GM19035 (cell line): Measurements from ENCODE around the gene PDLIM7.

Experiments
- ATAC-seq: cut with Tn5 transposase; IDR thresholded peaks from one replicate; pipeline ENCODE4 v1.9.1; 2021; ENCODE audit not compliant: unreplicated experiment

PDLIM7 gene

DNA sequence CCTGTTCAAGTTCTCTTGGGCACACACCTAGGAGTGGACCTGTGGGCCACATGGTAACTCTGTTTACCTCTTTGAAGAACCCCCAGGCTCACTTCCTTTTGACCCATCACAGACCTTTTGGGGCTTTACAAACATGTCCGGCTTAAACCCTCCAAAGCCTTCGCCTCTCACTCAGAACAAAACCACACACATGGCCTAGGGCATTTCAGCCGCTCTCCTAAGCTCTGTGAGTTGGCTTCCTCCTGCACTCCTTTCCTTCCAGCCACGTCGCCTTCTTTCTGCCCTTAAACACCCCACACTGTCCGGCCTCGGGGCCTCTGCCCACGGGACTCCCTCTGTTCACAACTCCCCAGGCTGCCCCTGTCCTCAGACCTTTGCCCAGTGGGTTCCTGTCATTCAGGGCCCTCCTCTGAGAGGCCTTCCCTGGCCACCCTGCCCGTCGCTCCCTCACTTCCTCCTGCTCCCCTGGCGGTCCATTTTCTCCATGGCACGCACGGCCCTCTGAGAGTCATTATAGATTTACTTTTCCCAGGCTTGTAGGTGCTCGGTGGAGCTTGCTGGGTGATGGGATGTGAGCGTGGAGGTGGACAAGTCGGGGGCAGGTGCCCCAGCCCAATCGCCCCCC is 10.3 kb upstream of the PDLIM7 start:
- ATAC-seq = no peak

DNA sequence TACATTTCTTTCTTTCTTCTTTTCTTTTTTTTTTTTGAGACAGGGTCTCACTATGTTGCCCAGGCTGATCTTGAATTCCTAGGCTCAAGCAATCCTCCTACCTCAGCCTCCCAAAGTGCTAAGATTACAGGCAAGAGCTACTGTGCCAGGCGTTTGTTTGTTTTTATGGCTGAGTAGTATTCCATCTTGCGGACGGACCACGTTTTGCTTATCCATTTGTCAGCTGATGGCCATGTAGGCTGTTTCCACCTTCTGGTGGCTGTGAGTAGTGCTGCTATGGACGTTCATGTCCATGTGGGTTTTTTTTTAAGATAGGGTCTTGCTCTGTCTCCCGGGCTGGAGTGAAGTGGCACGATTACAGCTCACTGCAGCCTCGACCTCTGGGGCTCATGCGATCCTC is 9.8 kb upstream of the PDLIM7 start:
- no peak for ATAC-seq

DNA sequence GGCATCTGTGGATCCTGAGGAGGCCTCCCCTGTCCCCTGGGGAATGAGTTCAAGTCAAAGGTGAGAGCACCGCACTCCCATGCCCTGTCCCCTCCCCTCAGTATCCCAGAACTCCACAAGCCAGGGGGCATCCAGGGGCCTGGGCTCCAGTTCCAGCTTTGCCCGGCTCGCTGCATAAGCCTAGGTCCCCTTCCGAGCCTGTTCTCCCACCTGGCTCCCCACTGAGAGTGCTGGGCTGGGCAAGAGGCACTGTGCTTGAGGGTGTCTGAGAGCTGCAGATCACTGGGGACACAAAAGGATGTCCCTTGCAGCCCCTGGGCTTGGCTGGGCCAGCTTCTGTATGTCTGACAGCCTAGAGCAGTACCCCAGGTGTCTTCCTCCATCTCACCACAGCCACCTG is 7.7 kb upstream of the PDLIM7 start:
- no peak for ATAC-seq

DNA sequence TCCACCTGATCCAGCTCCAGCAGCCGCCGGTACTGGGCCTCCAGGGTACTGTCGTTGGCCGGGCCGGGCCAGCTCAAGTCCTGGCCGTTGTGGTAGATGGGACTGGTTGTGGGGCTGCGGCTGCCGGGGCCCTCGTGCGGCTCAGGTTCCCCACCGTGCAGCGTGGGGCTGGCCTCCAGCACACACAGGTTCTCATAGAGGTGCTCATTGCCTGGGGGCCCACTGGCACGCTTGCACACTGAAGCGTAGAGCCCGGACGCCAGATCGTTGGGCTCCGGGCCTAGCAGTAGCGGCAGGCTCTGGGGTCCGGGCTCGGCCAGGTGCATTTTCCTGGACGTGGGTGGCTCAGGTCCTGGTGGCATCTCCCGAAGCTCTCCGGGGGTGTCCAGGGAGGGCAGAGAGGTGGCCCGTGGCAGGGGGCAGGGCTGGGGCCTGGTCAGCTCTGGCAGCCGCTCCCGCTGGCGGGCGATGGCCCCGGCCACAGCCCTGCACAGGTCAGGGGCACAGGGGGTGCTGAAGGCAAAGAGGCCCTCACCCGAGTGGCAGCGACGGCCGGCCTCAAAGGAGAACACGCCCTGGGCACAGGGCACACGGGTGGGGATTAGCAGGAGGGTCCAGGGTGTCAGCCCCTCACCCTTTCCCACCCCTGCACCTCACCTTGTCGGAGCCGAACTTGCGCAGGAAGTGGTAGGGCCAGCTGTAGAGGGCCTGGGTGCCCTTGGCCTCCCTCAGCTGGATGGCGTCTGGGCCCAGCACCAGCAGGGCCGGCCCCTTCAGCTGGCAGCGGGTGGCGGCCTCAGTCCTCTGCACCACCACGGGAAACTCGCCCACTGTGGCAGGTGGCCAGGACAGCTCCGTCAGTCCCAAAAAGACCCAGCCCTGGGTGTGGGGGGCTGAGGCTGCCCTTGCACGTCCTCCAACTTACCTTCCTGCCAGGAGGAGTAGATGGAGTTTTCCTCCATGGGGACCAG is 7.0 kb upstream of the PDLIM7 start:
- no peak for ATAC-seq

DNA sequence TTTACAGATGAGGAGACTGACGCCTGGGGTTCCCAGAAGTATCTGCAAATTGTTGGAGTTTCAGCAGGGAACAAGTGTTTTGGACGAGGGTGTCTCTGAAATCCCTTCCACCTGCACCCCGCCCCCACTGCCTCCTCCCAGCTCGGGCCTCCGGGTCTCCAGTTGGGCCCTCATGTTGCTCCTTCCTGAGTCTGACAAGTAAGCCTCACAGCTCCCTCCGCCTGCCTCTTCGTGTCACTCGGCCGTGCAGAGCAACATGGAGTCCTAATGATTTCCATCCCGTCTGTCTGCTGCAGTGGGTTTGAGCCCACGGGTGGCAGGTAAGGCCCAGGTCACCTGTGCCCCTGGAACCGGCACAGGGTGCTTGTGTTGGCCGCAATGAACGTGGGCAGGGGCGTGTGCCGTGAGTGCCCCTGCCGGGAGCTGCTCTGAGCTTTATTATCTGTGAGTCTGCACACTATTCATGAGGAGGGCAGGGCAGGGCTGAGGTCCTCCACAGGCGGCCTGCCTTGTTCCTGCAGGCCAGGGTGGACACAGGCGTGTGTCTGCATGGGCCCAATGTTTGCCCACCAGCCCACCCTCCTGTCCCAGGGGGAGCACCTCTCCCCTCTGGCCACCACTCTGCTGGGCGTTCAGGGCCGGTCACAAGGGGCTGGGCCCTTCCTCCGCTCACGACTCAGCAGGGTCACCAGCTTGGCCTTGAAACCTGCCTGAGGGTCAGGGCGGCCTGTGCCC is 6.1 kb upstream of the PDLIM7 start:
- ATAC-seq = no peak

DNA sequence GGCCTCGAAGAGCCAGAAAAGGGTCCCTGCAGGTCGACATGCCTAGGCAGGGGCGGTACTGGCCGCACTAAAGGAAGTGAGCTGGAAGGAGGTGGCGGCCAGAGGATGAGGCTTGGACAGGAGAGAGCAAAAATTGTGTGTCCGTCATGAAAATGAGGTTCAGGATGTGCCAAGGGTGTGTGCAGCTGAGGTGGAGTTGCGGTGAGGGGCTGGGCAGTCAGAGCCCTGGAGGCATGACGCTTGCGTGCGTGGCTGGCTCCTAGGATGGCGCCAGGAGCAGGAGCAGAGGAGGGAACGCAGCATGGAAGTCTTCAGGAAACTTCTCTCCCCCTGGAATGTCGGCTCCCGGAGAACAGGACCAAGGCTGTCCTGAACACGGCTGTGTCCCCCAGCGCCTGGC is 5.5 kb upstream of the PDLIM7 start:
- no peak for ATAC-seq

DNA sequence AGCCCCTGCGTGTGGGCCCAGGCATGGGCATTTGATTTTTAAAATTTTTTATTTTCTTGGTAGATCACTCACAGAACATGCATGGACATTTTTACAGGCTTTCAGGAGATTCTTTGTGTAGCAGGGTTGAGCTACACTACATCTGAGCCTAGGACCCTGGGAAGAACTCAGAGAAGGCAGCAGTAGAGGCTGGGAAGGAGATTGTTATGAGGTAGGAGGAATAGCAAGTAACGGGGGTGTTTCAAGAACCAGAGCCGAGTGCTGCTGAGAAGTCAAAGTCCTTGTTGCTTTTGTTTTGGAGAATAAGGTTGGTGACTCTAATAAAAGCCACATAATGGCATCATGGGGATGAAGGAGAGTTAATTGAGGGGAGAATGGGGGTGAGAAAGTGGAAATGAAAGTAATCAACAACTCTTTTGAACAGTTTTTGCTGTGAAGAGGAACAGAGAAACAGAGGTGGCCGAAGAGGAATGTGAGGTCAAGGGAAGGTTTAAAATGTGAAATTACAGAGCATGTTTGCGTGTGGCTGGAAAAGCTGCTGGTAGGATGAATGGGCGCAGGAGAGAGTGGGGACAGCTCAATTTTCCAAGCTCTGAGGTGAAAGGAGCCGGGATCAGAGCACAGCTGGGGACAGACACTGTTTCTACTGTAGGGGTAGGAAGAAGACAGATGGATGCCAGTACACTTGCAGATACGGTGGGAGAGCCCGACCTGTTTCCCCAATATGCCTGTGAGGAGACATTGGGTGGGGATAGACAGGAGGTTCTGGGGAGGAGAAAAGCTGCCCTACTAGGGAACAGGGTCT is 4.7 kb upstream of the PDLIM7 start:
- no peak for ATAC-seq

DNA sequence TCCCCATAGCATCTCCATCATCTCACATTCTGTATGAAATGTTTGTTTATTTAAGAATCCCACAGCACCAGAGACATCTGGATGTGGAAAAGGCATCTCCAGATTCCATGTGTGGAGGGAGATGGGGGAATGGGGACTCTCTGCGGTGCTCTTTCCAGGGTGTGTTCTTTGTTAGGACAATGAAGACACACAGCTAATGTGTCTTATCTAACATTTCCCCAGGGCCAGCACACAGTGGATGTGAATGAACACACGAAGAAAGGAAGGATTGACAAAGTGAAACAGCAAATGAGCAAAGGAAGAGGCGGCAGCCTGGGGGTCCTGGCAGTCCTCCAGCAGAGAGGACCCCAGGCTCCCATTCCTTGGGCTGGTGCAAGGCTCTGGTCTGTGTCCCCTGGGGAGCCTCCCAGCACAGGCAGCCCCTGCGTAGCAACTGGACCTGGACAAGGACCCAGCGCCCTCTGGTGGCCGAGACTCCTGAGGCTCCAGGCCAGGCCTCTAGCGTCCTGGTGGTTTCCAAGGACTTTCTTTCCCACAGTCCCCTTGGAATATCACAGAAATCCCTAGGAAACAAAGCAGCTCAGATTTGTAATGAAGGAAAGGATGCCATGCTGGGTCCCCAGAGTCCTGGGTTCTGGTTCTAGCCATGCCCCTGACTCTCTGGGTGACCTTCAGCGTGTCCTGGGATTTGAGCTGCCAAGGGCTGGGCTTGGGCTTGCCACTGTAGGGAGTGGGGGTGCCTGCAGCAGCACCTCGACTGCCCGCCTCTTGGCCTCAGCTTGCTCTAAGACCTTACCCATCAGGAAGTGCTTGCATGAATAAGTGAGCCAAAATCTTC is 3.5 kb upstream of the PDLIM7 start:
- no peak for ATAC-seq

DNA sequence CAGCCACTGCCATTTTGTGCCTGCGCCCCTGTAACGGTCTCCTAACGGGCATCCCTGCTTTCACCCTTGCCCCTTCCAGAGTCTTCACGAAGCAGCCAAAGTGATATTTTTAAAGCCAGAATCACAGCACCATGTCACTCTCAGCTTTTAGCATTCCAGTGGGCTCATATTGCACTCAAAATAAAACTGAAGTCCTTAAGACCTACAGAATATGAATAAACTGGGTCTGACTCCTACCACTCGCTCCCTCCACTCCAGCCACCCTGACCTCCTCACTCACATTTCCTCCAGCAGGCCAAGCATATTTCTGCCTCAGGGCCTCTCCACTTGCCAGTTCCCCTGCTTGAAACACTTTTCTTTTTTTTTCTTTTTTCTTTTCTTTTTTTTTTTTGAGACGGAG is 2.4 kb upstream of the PDLIM7 start:
- no peak for ATAC-seq

DNA sequence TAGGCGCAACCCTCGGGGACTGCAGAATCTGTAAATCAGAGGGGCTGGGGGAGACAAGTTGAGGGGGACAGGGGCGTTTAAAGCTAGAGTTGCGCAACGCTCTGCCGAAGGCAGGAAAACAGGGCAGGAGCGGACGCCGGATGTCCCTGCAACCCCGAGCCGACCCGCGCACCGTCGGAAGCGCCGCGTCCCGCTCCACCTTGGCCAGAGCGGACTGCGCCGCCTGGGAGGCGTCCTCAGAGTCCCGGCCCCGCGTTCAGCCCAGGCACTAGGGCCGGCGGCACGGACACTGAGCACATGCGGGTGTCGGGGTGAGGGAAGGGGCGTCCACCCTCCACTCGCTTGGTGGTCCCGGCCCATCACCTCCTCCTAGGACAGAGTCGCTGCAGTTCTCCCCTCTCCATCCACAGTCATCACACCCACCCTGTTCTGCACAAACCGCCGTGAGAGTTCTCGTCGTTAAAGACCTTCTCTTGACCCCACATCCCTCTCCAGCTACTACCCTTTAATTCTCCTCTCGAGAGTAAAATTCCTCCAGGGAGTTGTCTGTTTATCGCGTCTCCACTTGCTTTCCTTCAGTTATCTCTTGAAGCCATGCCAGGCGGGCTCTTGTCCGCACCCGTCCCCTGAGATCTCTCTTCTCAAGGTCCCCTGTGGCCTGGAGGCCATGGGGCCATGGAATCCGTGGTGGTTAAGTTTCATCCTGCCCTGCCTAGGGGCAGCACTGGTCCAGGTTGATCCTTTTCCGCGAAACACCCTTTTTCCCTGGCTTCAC is 796 bp upstream of the PDLIM7 start:
- peak; percentile 3 for ATAC-seq

DNA sequence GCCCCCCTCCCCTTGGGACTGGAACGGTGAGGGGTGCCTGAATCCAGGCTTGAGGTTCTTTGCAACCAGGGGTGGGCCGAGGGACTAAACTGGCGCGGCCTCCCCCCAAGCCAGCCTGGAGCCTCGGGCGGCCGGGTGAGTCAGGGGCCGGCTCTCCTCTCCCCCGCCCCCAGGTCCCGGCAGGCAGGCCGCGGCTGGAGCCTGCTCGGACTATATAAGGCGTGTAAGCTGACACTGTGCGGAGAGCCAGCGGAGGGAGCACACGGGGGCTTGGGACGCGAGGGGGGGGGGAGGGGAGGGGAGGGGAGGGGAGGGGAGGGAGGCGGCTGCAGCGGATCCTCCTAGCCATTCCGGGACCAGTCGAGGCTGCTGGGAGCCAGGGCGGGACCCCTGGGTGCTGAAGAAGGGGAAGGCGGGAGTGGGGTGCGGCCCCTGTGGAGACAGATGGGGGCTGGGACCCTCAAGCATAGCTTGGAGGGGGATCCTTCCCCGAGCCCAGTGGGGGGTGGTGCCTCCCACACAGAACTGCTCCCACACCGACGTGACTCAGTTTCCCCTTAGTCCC is 595 bp downstream of the PDLIM7 start:
- no peak for ATAC-seq

DNA sequence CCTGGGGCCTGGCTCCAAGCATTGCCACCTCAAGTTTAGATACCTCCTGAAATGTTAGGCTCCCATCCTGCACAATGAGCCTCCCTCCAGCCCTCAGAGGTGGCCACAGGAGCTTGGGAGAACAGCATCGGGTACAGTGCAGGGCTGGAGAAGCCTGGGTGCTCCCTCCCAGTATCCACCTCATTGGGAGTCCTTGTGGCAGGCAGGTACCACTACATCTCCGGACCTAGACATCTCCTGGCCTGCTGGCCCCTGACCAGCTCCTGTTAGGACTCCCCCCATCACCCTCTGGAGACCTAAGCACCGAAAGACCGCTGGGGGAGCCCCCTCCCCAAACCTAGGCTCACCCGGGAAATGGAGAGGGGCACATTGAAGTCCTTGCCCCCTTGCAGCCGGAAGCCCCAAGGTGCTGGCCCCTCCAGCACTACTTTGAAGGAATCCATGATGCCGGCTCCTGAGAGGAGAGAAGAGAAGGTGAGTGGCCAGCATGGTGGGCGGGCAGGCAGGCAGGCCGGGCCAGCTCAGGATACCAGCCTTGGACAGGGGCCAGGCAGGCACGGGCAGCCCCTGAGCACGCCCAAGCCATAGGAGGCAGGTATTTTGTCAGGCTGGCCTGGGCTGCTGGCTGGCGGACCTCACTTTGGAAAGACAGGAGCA is 1.2 kb downstream of the PDLIM7 start:
- ATAC-seq = no peak

DNA sequence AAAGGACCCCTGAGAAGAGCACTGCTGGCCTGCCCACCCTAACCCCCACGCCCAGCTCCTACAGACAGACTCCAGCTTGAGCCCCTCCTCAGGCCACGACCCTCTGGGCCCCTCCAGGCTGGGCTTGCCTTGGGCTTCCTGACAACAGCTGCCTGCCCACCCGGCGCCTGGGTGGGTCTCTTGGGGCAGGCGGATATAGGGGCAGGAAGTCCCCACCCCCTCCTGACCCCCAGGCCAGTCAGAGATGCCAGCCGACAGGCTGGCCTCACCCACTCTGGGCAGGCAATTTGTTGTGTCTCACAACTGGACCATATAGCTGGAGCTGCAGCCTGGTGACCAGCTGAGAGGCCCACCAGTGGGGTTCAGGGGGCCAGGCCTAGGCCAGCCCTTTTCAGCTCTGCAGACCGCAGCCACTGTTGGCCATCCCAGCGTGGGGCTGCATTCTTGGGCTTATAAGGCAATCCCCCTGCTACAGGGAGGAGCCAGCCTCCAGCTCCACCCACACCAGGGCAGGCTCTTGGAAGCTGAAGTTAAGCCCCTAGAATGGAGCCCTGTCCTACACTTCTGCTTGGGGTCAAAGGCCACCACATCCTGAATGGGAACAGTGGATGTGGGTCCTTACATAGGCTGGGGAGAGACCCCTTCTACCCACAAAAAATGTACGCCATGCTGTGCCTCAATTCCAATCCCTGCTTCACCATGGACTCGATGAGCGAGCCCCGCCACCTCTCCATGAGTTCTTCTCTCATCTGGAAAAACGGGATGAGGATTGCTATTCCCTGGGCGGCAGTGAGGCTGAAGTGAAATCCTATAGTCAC is 2.0 kb downstream of the PDLIM7 start:
- no peak for ATAC-seq

DNA sequence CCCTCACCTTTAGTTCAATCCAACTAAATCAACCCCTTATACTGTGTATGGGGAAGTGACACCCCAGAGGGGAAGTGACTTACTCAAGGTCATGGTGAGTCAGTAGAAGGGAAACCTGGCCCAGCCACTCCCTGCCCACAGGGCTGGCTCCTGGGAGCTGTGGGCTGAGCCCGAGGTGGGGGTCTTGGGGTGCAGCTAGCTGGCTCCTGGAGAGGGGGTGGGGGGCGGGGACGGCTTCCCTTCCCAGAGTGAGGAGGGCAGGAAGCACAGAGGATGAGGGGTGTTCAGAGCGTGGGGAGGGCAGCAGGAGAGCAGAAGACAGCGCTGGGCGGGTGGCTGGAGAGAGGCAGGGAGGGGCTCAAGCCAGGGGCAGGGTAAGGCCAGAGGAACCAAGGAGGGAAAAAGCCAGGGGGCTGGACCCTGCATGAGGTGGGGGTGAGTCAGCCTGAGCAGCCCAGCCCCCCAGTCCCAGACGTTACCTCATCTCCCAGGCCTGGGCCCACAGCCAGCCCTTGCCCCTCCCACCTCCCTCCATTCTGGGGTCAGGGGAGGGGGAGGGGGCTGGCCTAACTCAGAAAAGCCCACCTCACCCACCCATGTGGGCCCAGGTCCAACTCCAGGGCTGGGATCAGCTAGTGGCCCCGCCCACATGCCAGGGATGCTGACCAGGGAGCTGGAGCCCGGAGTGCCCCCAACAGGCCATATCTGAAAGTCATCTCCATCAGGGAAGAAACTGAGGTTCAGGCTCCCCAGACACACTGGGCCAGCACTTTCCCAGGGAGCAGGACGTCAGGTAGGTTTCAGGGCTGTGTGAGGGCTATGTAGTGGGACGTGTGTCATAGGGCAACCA is 2.8 kb downstream of the PDLIM7 start:
- no peak for ATAC-seq

DNA sequence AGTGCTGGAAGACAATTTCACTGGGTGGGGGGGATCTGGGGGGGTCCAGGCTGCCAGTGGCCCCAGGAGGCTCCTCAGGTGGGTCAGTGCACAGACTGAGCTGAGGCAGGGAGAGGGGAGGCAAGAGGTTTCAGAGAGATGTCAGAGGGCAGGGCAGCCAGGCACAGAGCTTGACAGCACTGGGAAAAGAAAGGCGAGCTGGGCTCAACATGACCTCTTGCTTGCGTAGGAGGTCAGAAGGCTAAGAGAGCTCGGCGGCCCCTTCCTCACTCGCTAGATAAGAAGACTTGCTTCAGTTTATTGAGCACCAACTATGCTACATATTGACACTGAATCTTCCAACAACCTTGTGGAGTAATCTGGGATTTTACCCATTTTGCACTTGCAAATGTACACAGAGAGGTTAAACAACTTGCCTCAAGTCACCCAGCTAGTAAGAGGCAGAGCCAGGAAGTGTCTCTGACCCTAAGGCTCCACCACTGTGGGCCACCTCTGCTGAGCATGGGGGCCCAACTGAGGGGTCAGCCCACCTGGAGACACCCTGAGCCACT is 3.5 kb downstream of the PDLIM7 start:
- no peak for ATAC-seq

DNA sequence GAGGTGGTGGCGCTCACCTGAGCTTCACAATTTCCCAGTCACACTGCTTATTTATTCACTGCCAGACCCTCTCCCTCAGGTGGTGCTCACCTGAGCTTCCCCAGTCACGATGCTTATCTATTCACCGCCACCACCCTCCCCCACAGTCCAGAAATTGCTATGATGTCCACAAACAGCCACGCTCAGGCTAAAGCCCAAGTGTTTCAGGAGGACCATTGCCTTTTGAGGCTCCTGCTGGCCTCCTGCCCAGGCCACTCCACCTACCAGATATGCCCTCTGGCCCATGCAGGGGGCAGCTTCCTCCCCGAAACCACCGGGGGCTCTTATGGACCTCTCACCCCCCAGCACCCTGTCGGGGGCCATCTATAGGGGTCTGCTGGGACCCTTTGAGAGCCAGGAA is 4.6 kb downstream of the PDLIM7 start:
- ATAC-seq = no peak
